DMS79 (cell line): ENCODE data around the gene ZNF705A.
"Not testable (repeated sequence)": the region's sequence is repeated elsewhere in the genome, so short reads cannot be mapped to it uniquely, and the experiment has no call there.

ENCODE experiments used
- DNase-seq: peaks from one replicate; lab custom pipeline; 2025; lab: John Stamatoyannopoulos, UW

The ZNF705A gene

DNA sequence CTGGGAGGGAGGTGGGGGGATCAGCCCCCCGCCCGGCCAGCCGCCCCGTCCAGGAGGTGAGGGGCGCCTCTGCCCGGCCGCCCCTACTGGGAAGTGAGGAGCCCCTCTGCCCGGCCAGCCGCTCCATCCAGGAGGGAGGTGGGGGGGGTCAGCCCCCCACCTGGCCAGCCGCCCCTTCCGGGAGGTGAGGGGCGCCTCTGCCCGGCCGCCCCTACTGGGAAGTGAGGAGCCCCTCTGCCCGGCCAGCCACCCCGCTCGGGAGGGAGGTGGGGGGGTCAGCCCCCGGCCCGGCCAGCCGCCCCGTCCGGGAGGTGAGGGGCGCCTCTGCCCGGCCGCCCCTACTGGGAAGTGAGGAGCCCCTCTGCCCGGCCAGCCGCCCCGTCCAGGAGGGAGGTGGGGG lies 27.4 kb downstream of the ZNF705A start:
- DNase-seq: not testable (repeated sequence)

DNA sequence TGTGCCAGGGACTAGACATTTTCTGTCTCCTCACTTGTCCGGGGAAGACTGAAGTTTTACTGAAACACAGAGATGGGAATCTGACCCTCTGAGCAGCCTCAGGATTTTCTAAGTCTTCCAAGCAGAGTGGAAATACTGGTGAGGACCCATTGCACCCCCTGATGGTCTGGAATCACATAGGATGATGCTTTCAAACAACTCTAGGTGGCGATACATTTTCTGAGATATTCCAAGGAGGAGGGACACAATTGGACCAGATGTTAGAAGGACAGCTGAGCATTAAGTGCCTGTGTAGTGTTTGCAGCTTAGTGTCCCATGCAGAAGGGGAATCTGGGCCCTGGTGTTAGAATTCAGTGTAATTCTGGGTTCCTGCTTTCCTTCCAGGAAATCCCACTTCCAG lies 31.3 kb downstream of the ZNF705A start:
- DNase-seq: not testable (repeated sequence)

DNA sequence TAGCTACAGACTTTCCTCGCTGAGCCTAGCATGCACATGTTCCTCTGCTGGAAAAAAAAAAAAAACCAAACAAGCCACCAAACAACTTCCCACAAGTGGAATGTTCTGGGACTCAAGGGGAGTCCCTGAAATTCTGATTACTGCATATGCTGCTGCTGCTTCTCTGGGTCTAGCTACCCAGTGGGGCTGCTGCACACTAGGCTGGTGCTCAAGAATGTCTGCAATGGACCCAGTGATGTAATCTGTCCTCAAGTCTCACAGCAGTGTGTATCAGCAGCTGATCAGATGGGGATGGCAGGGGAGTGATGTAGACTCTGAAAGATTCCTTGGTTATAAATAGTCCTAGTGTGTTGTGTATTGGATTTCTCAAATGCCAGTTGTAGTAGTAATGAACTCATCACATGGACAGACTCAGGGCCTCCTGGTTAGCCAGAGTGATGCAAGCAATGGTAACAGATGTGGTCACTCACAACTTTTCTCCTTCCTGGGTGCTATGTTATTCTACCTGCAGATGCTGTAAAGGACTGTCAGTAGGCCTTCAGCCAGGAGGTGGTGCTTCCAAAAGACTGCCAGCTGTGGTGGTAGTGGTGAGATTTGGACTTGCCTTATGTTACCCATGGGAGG lies 41.0 kb downstream of the ZNF705A start:
- DNase-seq: not testable (repeated sequence)

DNA sequence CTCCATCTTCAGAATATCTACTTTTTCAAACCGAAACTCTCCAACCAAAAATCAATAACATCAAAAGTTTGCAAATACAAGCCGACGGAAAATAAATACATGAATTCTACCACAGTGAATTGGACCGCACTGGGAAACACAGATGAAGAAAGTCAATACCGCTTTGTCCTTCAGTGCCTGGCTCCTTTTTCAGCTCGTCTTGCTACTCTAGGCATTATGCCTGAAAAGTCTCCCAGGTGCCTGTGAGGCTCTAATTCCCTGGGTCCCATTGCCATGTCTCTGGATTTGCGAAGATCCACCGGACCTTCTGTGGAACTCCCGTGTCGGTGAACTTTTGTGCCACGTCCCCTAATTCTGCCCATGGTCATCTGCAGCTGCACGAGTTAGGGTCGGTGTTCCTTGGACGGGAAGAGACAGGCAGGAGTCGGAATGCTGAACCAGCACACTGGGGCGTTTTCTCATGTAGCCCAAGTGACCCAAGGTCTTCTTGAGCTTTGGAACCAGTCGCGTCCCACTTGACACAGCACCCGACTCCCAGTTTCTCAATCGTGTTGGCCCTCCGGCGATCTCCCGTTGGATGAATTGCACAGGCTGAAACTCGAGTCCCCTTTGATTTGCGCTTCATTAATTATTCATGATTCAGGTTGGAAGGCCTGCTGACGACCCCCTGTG lies 62.0 kb downstream of the ZNF705A start:
- not testable (repeated sequence) for DNase-seq

DNA sequence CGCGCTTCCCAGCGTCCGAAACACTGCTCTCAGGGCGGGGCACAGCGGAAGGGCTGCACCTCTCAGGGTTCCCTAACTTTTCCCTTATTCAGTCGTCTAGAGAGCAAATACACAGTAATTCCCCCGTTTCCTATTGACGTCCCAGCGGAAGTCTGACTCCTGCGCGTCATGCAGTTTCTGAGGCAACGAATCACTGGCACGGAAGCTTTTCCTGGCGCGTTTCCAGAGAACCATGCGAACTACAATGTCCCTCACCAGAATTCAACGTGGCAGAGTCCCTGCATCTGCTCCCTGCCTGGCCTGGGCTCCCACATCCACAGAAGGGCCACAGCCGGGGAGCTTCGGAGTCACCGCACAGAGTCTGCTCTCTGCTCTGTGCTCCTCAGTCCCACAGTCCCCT lies 64.6 kb downstream of the ZNF705A start:
- not testable (repeated sequence) for DNase-seq

DNA sequence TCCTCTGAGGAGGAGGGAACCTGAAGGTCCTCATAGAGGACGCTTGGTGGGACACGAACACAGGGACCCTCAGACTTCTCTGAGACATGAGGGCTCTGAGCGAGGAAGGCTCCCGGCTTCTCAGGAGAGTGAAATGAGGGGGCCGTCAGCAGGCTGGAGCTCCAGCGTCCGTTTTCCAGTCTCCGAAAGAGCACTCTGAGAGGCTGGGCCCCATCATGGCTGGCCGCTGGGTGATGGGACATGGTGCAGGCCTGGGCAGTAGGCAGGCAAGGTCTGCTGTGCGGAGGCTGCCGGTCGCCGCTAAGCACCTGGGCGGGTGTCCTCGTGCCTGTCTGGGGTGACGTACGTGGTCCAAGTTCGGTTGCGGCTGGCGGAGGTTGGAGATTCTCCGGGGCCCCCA lies 65.0 kb downstream of the ZNF705A start:
- DNase-seq: not testable (repeated sequence)

DNA sequence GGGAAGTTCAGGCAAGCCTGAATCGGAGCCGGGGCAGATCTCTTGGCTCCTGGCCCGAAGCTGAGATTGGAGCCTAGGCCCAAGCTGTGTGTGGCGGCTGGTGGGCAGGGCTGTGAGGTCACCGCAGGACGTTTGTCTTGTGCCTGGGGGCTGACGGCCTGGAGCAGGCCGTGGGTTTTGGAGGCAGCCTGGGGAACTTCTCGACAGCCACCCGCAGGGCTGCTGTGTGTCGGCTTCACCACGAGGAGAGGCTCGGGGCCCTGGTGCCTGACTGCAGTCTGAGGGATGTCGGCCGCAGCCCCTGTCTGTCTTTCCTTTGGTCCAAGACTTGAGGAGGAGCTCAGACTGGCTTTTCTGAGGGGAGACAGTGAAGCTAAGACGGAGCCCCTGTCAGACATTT lies 65.5 kb downstream of the ZNF705A start:
- DNase-seq: not testable (repeated sequence)

DNA sequence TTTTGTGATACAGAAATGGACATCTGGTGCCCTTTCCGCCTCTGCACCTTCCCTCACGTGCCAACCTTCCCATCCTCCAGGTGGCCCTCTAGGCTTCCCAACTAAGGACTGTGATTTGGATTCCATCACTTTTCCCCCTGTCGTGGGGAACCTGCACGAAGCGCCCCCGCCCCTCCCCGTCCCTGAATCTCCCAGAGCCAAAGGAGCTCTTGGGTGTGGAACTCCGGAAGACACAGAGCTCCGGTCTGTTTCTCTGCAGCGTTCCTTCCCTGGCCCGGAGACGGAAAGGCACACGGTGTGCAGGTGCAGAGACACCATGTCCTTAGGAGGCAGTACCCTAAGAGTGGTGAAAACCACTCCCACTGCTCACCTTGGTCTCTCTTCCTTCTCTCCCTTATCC lies 66.8 kb downstream of the ZNF705A start:
- not testable (repeated sequence) for DNase-seq

DNA sequence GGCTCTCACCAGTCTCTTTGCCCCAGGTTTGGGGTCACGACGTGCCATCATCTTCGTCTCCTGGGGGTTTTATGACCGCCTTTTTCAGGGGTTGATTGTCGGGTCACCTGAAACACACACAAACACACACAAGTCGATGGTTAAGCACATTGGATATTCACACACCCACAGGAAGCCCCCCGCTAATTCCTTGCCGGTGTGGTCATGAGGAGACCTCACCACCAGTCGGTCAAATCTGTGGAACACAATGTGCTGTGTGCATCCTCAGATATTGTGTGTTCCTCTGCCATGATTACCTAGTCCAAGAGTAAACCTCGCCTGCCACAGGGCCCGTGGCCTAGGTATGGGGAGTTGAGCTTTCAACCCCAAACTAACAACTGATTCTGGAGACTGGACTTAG lies 68.0 kb downstream of the ZNF705A start:
- not testable (repeated sequence) for DNase-seq

DNA sequence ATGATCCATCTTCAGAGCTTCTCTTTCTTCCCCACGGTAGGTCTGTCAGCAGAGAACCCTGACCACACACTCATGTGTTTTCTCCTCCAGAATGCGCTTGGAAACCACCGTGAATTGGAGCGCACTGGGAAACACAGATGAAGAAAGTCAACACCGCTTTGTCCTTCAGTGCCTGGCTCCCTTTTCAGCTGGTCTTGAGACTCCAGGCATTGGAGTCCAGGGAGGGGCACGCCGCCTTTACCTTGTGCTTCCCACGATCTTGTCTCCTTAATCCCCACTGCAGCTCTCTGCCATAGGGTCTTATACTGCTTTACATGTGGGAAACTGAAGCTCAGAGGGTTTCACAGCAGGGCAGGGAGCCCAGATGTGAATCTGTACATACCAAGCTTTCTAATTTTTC lies 69.5 kb downstream of the ZNF705A start:
- DNase-seq: no peak

DNA sequence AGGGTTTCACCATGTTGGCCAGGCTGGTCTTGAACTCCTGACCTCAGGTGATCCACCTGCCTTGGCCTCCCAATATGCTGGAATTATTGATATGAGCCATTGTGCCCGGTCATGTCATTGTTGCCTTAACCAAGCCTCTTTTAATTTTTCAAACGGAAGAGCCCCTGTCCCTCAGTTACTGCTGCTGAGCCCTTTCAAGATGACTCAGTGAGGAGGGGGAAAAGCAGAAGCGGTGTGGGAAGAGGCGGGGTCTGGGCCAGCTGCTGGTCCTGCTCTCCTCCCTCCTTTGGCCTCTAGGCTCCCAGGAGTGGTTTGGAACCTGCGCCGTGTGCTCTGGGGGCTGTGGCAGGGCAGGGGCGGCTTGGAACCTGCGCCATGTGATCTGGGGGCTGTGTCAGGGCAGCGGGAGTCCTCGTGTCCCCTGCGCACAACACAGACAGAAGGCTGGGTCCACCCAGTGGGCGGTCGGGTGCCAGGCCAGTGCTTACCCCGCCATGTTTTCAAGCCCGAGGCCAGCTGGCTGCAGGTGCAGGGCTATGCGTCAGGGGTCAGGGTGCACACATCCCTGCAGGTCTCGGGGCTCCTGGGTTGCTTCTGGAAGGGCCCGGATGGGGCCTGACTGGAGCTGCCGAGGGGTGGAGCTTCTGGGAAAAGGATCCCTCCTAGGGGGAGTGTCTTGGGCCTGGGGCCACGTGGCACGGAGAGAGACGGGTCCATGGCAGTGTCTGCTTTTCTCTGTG lies 70.3 kb downstream of the ZNF705A start, which contains the start of gene FAM90A1:
Gene FAM90A1, minus strand, starts transcription at position 627 of the 740 bp plus-strand sequence. CDS start 2,786 bp downstream, outside the sequence.
- DNase-seq: not testable (repeated sequence)

DNA sequence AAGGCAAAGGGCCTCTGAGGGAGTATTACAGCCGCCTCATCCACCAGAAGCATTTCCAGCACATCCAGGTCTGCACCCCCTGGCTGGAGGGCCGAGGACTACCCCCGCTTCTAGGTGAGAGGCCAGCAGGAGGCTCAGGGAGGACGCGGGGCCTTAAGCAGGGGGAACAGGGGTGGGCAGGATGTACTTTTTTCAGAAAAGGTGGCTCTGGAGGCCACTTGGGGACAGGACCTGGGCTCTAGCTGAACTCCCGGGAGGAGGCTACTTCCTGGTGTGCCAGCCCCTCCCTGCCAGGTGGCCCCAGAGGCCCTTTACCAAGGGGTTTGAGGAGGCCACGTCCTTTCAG lies 70.9 kb downstream of the ZNF705A start:
- DNase-seq: not testable (repeated sequence)

DNA sequence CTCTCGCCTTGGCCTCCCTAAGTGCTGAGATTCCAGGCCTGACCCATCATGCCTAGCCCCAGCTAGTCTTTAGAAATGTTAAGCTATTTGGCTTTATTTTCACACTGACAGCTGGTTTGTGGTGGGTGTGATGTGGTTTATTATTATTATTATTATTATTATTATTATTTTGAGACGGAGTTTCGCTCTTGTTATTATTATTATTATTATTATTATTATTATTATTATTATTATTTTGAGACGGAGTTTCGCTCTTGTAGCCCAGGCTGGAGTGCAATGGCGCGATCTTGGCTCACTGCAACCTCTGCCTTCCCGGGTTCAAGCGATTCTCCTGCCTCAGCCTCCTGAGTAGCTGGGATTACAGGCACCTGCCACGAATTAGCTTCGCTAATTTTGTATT lies 71.8 kb downstream of the ZNF705A start:
- DNase-seq: not testable (repeated sequence)

DNA sequence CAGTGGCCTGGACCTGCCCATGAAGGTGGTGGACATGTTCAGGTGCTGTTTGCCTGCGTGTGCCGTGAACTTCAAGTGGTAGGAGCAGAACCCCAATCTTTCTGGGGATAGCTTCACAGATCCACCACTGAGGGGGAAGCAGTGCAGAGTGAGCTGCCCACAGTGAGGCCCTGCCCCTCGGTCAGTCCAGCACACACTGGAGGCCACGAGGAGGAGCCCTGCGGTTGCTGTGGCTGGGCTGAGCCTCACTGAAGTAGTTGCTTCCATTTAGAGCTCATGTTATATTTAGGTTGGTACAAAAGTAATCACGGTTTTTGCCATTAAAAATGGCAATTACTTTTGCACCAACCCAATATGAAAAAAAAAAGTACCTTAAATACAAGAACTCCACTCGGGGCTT lies 72.7 kb downstream of the ZNF705A start:
- not testable (repeated sequence) for DNase-seq
